ENCODE measurements around the gene CLEC3B. TPM values are rescaled to one million over a fixed set of nuclear protein-coding genes. Genes with fewer than 3 reads are reported as not detected.
A peak's percentile ranks its signal among the peaks of the same experiment; 100 is the strongest.
"Not testable (repeated sequence)": the region's sequence is repeated elsewhere in the genome, so short reads cannot be mapped to it uniquely, and the experiment has no call there.

CLEC3B gene
- total RNA-seq, 1 experiment from 2014 or later = not detected

GRCh38 chr3:44982817-44983216, 43.3 kb upstream of the CLEC3B start:
- H3K4me2 ChIP-seq = peak overlapping the region; percentile 76
- peaks cover 12% of the 10 kb centered on the region for H4K20me1 ChIP-seq (ENCODE audit: insufficient read depth)
- H3K27ac ChIP-seq = peak overlapping the region; percentile 80
- peaks cover 48% of the 10 kb centered on the region for H3F3A ChIP-seq (ENCODE audit: insufficient read depth, low read depth)
- H3K9me3 ChIP-seq (ENCODE audit: insufficient read depth, low read depth) = no peaks in the 10 kb centered on the region
- peak overlapping the region; percentile 31; the same call in 1 of the 2 replicates for H3K4me3 ChIP-seq
- CTCF ChIA-PET = interaction anchor here (1.2 kb wide), 1 partner anchor 67 kb away, joined by 3 read pairs; no protein-coding TSS in a partner anchor
- intact Hi-C loops (cut with micrococcal nuclease; ENCODE audit: unreplicated experiment) = no loop called here
- H3K79me2 ChIP-seq (ENCODE audit: low read depth) = peaks cover 91% of the 10 kb centered on the region
- TF ChIP-seq EZH2 (IDR thresholded peaks at IDR 0.05; ENCODE audit: low read depth) = no peak
- TF ChIP-seq, protein P1, sequence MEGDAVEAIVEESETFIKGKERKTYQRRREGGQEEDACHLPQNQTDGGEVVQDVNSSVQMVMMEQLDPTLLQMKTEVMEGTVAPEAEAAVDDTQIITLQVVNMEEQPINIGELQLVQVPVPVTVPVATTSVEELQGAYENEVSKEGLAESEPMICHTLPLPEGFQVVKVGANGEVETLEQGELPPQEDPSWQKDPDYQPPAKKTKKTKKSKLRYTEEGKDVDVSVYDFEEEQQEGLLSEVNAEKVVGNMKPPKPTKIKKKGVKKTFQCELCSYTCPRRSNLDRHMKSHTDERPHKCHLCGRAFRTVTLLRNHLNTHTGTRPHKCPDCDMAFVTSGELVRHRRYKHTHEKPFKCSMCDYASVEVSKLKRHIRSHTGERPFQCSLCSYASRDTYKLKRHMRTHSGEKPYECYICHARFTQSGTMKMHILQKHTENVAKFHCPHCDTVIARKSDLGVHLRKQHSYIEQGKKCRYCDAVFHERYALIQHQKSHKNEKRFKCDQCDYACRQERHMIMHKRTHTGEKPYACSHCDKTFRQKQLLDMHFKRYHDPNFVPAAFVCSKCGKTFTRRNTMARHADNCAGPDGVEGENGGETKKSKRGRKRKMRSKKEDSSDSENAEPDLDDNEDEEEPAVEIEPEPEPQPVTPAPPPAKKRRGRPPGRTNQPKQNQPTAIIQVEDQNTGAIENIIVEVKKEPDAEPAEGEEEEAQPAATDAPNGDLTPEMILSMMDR (conservative IDR thresholded peaks at IDR 0.05) = no peak
- H3K9me2 ChIP-seq (ENCODE audit: insufficient read depth) = no peaks in the 10 kb centered on the region
- peaks cover 72% of the 10 kb centered on the region for H3K4me1 ChIP-seq (replicated peaks; ENCODE audit: insufficient read depth)
- 0 out of 2 replicates have a peak, but pooled peaks cover 10% of the 10 kb centered on the region for H3K36me3 ChIP-seq (ENCODE audit: low read depth)
- BruUV-seq (replicated peaks) = no TSS peak
- H2AFZ ChIP-seq = no peak overlapping the region
- no peak for DNase-seq
- POLR2A ChIA-PET (ENCODE audit: unreplicated experiment) = interaction anchor here (0.8 kb wide), 1 partner anchor 173 kb away, joined by 6 read pairs; no protein-coding TSS in a partner anchor
- no peaks in the 10 kb centered on the region for H3K27me3 ChIP-seq (ENCODE audit: insufficient read depth, low read depth)

- Histone ChIP-seq H3K4me2 (peak overlapping the region; percentile 76), H3K36me3 (ENCODE audit: low read depth) (0 out of 2 replicates have a peak, but pooled peaks cover 10% of the 10 kb centered on the region), H3K27me3 (ENCODE audit: insufficient read depth, low read depth) (no peaks in the 10 kb centered on the region), H3K4me3 (peak overlapping the region; percentile 31; the same call in 1 of the 2 replicates), H4K20me1 (ENCODE audit: insufficient read depth) (peaks cover 12% of the 10 kb centered on the region), H2AFZ (no peak overlapping the region), H3K9me3 (ENCODE audit: insufficient read depth, low read depth) (no peaks in the 10 kb centered on the region), H3F3A (ENCODE audit: insufficient read depth, low read depth) (peaks cover 48% of the 10 kb centered on the region), H3K9me2 (ENCODE audit: insufficient read depth) (no peaks in the 10 kb centered on the region), H3K79me2 (ENCODE audit: low read depth) (peaks cover 91% of the 10 kb centered on the region), H3K27ac (peak overlapping the region; percentile 80), H3K4me1 (replicated peaks; ENCODE audit: insufficient read depth) (peaks cover 67% of the 10 kb centered on the region)
- DNase-seq = peak; percentile 45 to 84
- TF ChIP-seq, protein P1 (conservative IDR thresholded peaks at IDR 0.05) = no peak
- no peak for TF ChIP-seq EZH2 (IDR thresholded peaks at IDR 0.05; ENCODE audit: low read depth)
- ChIA-PET POLR2A (ENCODE audit: unreplicated experiment) (interaction anchor here (0.6 to 0.8 kb wide), 2 partner anchors 140 to 174 kb away, joined by 3 to 6 read pairs; no protein-coding TSS in a partner anchor), CTCF (interaction anchor here (1.2 kb wide), 1 partner anchor 68 kb away, joined by 3 read pairs; no protein-coding TSS in a partner anchor)
- no TSS peak for BruUV-seq (replicated peaks)
- intact Hi-C loops (cut with micrococcal nuclease; ENCODE audit: unreplicated experiment) = no loop called here
These were observed 42.6 kb upstream of the CLEC3B start for GRCh38 chr3:44983484-44983941.

DNA sequence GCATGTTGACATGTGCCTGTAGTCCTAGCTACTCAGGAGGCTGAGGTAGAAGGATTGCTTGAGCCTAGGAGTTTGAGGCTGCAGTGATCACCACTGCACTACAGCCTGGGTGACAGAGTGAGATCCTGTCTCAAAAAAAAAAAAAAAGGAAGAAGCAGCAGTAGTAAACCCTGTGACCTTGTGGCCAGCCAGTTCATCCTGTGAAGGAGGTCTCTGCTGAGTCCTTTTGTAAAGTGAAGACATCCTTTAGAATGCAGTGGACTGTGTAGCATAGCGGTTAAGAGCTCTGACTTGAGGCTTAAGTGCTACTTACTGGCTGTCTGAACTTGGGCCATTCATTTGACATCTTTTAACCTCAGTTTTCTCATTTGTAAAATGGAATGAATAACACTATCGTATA, 41.8 kb upstream of the CLEC3B start:
- Histone ChIP-seq H3F3A (ENCODE audit: insufficient read depth, low read depth) (peaks cover 48% of the 10 kb centered on the region), H3K27me3 (ENCODE audit: insufficient read depth, low read depth) (no peaks in the 10 kb centered on the region), H3K4me1 (replicated peaks; ENCODE audit: insufficient read depth) (peaks cover 59% of the 10 kb centered on the region), H3K4me3 (no peak overlapping the region), H3K9me3 (ENCODE audit: insufficient read depth, low read depth) (no peaks in the 10 kb centered on the region), H3K36me3 (ENCODE audit: low read depth) (0 out of 2 replicates have a peak, but pooled peaks cover 14% of the 10 kb centered on the region), H3K9me2 (ENCODE audit: insufficient read depth) (no peaks in the 10 kb centered on the region), H3K27ac (peak overlapping the region; percentile 80), H4K20me1 (ENCODE audit: insufficient read depth) (peaks cover 12% of the 10 kb centered on the region), H3K4me2 (peak overlapping the region; percentile 76), H3K79me2 (ENCODE audit: low read depth) (peaks cover 91% of the 10 kb centered on the region), H2AFZ (no peak overlapping the region)
- ChIA-PET POLR2A (ENCODE audit: unreplicated experiment) (interaction anchor here (0.6 kb wide), 1 partner anchor 139 kb away, joined by 3 read pairs; no protein-coding TSS in a partner anchor), CTCF (interaction anchor here (1.1 kb wide), 1 partner anchor 41 kb away, joined by 6 read pairs; no protein-coding TSS in a partner anchor)
- DNase-seq = no peak
- no TSS peak for BruUV-seq (replicated peaks)
- intact Hi-C loops (cut with micrococcal nuclease; ENCODE audit: unreplicated experiment) = no loop called here
- TF ChIP-seq, protein P1 (conservative IDR thresholded peaks at IDR 0.05) = no peak
- no peak for TF ChIP-seq EZH2 (IDR thresholded peaks at IDR 0.05; ENCODE audit: low read depth)

GRCh38 chr3:44986330-44986729, 39.8 kb upstream of the CLEC3B start:
- H3K9me3 ChIP-seq (ENCODE audit: insufficient read depth, low read depth); BruUV-seq (replicated peaks); DNase-seq; H3K9me2 ChIP-seq (ENCODE audit: insufficient read depth); CTCF ChIA-PET; H3K4me2 ChIP-seq; POLR2A ChIA-PET (ENCODE audit: unreplicated experiment); H2AFZ ChIP-seq; H3K4me3 ChIP-seq; intact Hi-C loops (cut with micrococcal nuclease; ENCODE audit: unreplicated experiment); H3K27me3 ChIP-seq (ENCODE audit: insufficient read depth, low read depth); H3K27ac ChIP-seq: not testable (repeated sequence)
- H4K20me1 ChIP-seq (ENCODE audit: insufficient read depth) = peaks cover 12% of the 10 kb centered on the region; the same call in 1 of the 2 replicates
- H3K36me3 ChIP-seq (ENCODE audit: low read depth) = peaks cover 22% of the 10 kb centered on the region; the same call in 1 of the 2 replicates
- peaks cover 82% of the 10 kb centered on the region for H3K79me2 ChIP-seq (ENCODE audit: low read depth)
- H3F3A ChIP-seq (ENCODE audit: insufficient read depth, low read depth) = peaks cover 38% of the 10 kb centered on the region
- H3K4me1 ChIP-seq (replicated peaks; ENCODE audit: insufficient read depth) = peaks cover 39% of the 10 kb centered on the region

All from PC-9 (cell line).